CD8-positive, alpha-beta memory T cell (primary cell): ENCODE results near the gene ZNF587. TPM values are rescaled to one million over a fixed set of nuclear protein-coding genes. Genes with fewer than 3 reads are reported as not detected.
A peak's percentile ranks its signal among the peaks of the same experiment; 100 is the strongest.
"Not testable (repeated sequence)": the region's sequence is repeated elsewhere in the genome, so short reads cannot be mapped to it uniquely, and the experiment has no call there.

Source experiments
- CTCF ChIA-PET: fragments of 350-600 bp; sonication (Branson Sonifier 250); formaldehyde crosslinking; loops from one replicate; lab custom pipeline; 2021; ENCODE audit warnings: antibody characterized with exemption; lab: Charles Lee
- POLR2A ChIA-PET: fragments of 350-600 bp; sonication (Branson Sonifier 250); formaldehyde crosslinking; loops from one replicate; lab custom pipeline; 2021; ENCODE audit warnings: antibody characterized with exemption; lab: Charles Lee
- DNase-seq, 5 donors: peaks; one replicate each; pipeline versions ENCODE4 v3.0.0 to v3.0.0-alpha.2; 2020 to 2022; ENCODE audit warnings: mixed read lengths in 1 of 5
- H3K27ac ChIP-seq: one replicate; pipeline ENCODE4 v1.7.0; 2013; ENCODE audit warnings: low read depth, mild to moderate bottlenecking, low read length, moderate library complexity
- H3K27me3 ChIP-seq: 2 replicates; pipeline ENCODE4 v1.7.0; 2013; ENCODE audit warnings: low read length, mild to moderate bottlenecking; ENCODE audit not compliant: insufficient read depth, poor library complexity, severe bottlenecking
- H3K36me3 ChIP-seq: 2 replicates; pipeline ENCODE4 v1.7.0; 2013; ENCODE audit warnings: mild to moderate bottlenecking, low read length, moderate library complexity; ENCODE audit not compliant: insufficient read depth
- H3K4me1 ChIP-seq: 2 replicates; pipeline ENCODE4 v1.7.0; 2013; ENCODE audit warnings: mild to moderate bottlenecking, low read length, moderate library complexity; ENCODE audit not compliant: insufficient read depth
- H3K4me3 ChIP-seq: 2 replicates; pipeline ENCODE4 v1.7.0; 2013; ENCODE audit warnings: mild to moderate bottlenecking, low read length
- H3K9me3 ChIP-seq: 2 replicates; pipeline ENCODE4 v1.7.0; 2013; ENCODE audit warnings: mild to moderate bottlenecking, low read length
- H3K27ac Mint-ChIP-seq, 8 donors: one replicate each; pipeline ENCODE4 v1.8.0; 2020 to 2021; ENCODE audit warnings: mixed read lengths in 8 of 8, mild to moderate bottlenecking in 6 of 8, inconsistent platforms in 3 of 8, moderate library complexity in 3 of 8
- H3K27me3 Mint-ChIP-seq, 2 donors: one replicate each; pipeline ENCODE4 v1.8.0; 2020 to 2021; ENCODE audit warnings: mixed read lengths in 2 of 2, mild to moderate bottlenecking in 1 of 2, moderate library complexity in 1 of 2
- H3K36me3 Mint-ChIP-seq, 3 donors: one replicate each; pipeline ENCODE4 v1.8.0; 2020 to 2021; ENCODE audit warnings: mixed read lengths in 3 of 3, inconsistent platforms in 1 of 3, mild to moderate bottlenecking in 1 of 3
- H3K4me1 Mint-ChIP-seq, 3 donors: one replicate each; pipeline ENCODE4 v1.8.0; 2020 to 2021; ENCODE audit warnings: mixed read lengths in 3 of 3, inconsistent platforms in 1 of 3, mild to moderate bottlenecking in 1 of 3
- H3K4me3 Mint-ChIP-seq, 7 donors: one replicate each; pipeline ENCODE4 v1.8.0; 2020 to 2021; ENCODE audit warnings: mixed read lengths in 7 of 7, mild to moderate bottlenecking in 6 of 7, moderate library complexity in 4 of 7, inconsistent platforms in 2 of 7
- H3K9me3 Mint-ChIP-seq, 5 donors: one replicate each; pipeline ENCODE4 v1.8.0; 2020 to 2022; ENCODE audit warnings: mixed read lengths in 5 of 5, mild to moderate bottlenecking in 3 of 5, moderate library complexity in 2 of 5, inconsistent platforms in 1 of 5
- polyA plus RNA-seq: library from polyadenylated mRNA; unstranded; fragments of 300-500 nt; fragmentation: Illumina TruSeq; gene quantifications from one replicate; pipeline ENCODE4 v1.2.3, GENCODE V29; 2021
- total RNA-seq, 2 experiments: library from RNA; stranded (reverse); gene quantifications; one replicate each; pipeline ENCODE4 v1.2.3, GENCODE V29; 2021

Gene ZNF587
- total and polyA plus RNA-seq, 3 experiments from 2014 or later: 4.8 to 27.2 (median 24.2) TPM

DNA sequence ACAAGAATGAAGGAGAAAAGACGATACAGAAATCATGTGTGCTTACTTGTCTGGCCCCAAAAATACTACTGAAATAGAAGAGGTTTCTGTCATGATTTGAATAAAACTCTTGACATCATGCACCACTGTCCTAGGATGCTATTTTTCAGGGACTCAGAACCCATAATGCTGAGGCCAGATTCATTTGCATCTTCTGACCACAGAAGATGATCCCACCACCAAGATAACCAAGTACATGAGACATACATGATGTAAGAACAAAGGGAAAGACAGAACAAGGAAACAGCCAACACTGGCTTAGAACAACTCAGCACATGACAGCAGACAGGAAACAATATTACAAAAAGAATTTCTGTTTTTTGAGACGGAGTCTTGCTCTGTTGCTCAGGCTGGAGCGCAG, 37.4 kb upstream of the ZNF587 start:
- Mint-ChIP-seq H3K4me3 (peak overlapping the region in 5 of 7 donors; percentile 7 to 78 (median 13)), H3K27me3 (peaks cover 0 to 1% of the 10 kb centered on the region in 2 donors), H3K36me3 (peaks cover 13 to 49% (median 18%) of the 10 kb centered on the region in 3 donors), H3K27ac (peak overlapping the region; percentile 12 to 85 (median 40)), H3K4me1 (peaks cover 32 to 59% (median 36%) of the 10 kb centered on the region in 3 donors), H3K9me3 (no peaks in the 10 kb centered on the region)
- Histone ChIP-seq H3K36me3 (peaks cover 10% of the 10 kb centered on the region), H3K27me3 (no peaks in the 10 kb centered on the region), H3K9me3 (no peaks in the 10 kb centered on the region), H3K4me1 (peaks cover 27% of the 10 kb centered on the region), H3K27ac (no peak overlapping the region), H3K4me3 (no peak overlapping the region)
- CTCF ChIA-PET: no interaction called here
- POLR2A ChIA-PET: no interaction called here
- no peak for DNase-seq

DNA sequence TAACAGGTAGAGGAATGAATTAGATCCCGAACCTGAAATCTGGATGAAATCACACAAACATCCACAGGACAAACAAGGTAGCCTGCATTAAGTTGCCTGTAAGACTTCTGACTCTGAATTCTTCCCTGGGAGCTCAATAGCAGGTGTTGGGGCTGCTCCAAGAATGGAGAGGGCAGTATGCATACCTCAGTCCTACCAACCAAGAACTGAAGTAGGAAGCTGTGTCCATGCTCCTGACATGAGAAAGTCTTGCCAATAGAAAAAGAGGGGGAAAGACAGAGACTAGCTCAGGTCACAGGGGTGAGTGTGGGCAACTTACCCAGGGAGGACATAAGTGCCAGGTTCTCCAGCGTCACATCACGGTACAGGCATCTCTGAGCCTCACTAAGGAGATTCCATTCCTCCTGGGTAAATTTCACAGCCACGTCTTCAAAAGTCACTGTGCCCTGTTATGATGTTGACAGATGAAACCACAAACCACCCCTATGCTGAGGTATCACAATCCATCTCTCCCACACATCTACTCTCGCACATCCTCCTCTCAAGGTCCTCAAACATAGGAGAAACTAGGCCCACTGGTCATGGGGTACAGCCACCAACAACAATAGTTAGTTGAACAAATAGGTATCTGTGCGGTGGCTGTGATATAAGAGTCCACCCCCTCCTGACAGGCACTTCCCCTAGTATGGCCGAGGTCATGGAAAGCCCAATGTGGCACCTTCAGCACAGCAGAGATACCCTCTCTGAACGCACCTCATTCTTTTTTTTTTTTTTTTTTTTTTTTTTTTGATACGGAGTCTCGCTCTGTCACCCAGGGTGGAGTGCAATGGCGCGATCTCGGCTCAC, 36.5 kb upstream of the ZNF587 start:
- CTCF ChIA-PET, H3K27ac ChIP-seq, DNase-seq, H3K27me3 Mint-ChIP-seq, H3K36me3 ChIP-seq, H3K9me3 ChIP-seq, H3K27me3 ChIP-seq, H3K9me3 Mint-ChIP-seq, H3K4me3 ChIP-seq: not testable (repeated sequence)
- Mint-ChIP-seq H3K4me1 (peaks cover 32 to 53% (median 36%) of the 10 kb centered on the region in 3 donors), H3K4me3 (peak overlapping the region; percentile 72 to 97 (median 78)), H3K27ac (peak overlapping the region in 7 of 8 donors; percentile 12 to 88 (median 77)), H3K36me3 (peaks cover 10 to 41% (median 13%) of the 10 kb centered on the region in 3 donors)
- POLR2A ChIA-PET: interaction anchor here (1.4 kb wide), 1 partner anchor 131 kb away, joined by 4 read pairs; the partner anchor contains the start of gene ZNF551
- H3K4me1 ChIP-seq: peaks cover 27% of the 10 kb centered on the region

DNA sequence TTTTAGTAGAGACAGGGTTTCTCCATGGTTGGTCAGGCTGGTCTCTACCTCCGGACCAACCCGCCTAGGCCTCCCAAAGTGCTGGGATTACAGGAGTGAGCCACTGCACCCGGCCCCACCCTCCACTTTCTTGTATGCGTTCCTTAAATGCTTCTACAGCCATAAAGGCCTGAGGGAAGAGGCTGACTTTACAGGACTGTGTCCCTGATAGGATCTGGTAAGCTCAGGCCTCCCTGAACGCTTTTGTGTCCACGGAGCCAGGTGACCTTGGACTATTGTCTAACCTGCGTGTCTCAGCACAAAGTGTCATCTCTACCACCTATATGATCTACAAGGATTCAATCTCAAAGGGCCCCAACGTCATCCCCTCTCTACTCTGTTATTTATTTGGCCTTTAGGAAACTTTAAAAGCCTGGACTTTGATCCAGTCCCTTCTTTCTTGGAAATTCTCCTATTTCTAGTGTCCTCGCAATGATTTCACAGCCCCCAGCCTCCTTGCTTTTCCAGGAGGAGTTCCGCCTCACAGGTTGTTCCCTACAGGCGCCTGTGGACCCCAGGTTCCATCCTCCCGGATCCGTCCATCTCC, 35.6 kb upstream of the ZNF587 start:
- no peaks in the 10 kb centered on the region for H3K36me3 ChIP-seq
- peak overlapping the region; percentile 91 for H3K4me3 ChIP-seq
- H3K4me1 Mint-ChIP-seq: peaks cover 35 to 59% (median 42%) of the 10 kb centered on the region in 3 donors
- no peaks in the 10 kb centered on the region for H3K27me3 ChIP-seq
- ChIA-PET CTCF (no interaction called here), POLR2A (interaction anchor here (0.6 to 1.4 kb wide), 2 partner anchors 28 to 132 kb away, joined by 3 to 4 read pairs; partner anchors contain the start of gene ZNF551)
- no peaks in the 10 kb centered on the region for H3K9me3 ChIP-seq
- peaks cover 0 to 1% of the 10 kb centered on the region in 2 donors for H3K27me3 Mint-ChIP-seq
- H3K27ac Mint-ChIP-seq: peak overlapping the region; percentile 87 to 98 (median 95)
- peaks cover 27% of the 10 kb centered on the region for H3K4me1 ChIP-seq
- peak overlapping the region; percentile 78 for H3K27ac ChIP-seq
- peaks cover 8 to 35% (median 13%) of the 10 kb centered on the region in 3 donors for H3K36me3 Mint-ChIP-seq
- no peaks in the 10 kb centered on the region for H3K9me3 Mint-ChIP-seq
- peak overlapping the region; percentile 94 to 98 (median 96) for H3K4me3 Mint-ChIP-seq
- no peak for DNase-seq

DNA sequence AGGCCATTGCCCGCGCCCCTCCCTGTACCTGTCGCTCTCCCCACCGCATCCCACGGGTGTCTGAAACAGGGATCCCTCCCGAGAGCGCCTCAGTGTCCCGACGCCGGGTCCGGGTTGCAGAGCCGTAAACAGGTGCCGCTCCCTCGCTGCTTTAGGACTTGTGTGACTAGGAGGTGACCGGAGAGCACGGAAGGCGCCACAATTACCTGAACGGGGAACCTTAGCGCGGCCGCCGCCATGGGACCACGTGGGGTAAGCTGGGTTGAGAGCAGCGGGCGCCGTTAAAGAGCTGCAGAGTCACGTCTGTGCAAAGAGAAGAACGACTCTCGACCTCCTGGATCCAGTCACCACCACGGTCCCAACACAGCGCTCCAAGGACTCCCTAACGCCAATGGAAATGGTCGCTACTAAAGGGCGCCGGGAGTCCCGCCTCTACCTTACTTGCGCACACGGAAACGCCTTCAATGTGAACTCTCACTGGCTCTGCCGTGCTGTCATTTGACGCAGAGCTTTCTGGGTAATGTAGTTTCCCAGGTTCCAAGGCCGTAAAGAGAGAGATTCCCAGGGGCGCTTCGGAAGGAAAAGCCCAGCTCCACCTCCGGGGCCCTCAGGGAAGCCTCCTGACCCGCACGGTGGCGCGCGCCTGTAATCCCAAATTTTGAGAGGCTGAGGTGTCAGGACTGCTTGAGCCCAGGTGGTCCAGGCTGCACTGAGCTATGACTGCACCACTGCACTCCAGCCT, 35.0 kb upstream of the ZNF587 start, which contains the start of gene ZNF552:
TSS of gene ZNF552 (minus strand) at position 409 of the 742 bp plus-strand sequence. CDS start at position 239, 170 bp downstream.
- H3K9me3 ChIP-seq: no peaks in the 10 kb centered on the region
- H3K4me1 ChIP-seq: peaks cover 27% of the 10 kb centered on the region
- peaks cover 39 to 58% (median 43%) of the 10 kb centered on the region in 3 donors for H3K4me1 Mint-ChIP-seq
- H3K27me3 ChIP-seq: no peaks in the 10 kb centered on the region
- H3K27ac Mint-ChIP-seq: peak within 1 kb of the TSS; percentile 87 to 98 (median 95)
- H3K36me3 ChIP-seq: no peaks in the 10 kb centered on the region
- CTCF ChIA-PET: no interaction called here
- POLR2A ChIA-PET: interaction anchor here (0.6 to 1.4 kb wide), 5 partner anchors 29 to 133 kb away, joined by 3 to 6 read pairs (median 4); partner anchors contain the start of genes ZNF154, ZNF417, ZNF551 and ZNF586
- peaks cover 4 to 32% (median 8%) of the 10 kb centered on the region in 3 donors for H3K36me3 Mint-ChIP-seq
- peak within 1 kb of the TSS; percentile 91 for H3K4me3 ChIP-seq
- H3K27ac ChIP-seq: peak within 1 kb of the TSS; percentile 78
- peak within 1 kb of the TSS; percentile 94 to 98 (median 96) for H3K4me3 Mint-ChIP-seq
- DNase-seq: peak; percentile 68 to 84 (median 75)
- no peaks in the 10 kb centered on the region for H3K9me3 Mint-ChIP-seq
- peaks cover 0 to 1% of the 10 kb centered on the region in 2 donors for H3K27me3 Mint-ChIP-seq

DNA sequence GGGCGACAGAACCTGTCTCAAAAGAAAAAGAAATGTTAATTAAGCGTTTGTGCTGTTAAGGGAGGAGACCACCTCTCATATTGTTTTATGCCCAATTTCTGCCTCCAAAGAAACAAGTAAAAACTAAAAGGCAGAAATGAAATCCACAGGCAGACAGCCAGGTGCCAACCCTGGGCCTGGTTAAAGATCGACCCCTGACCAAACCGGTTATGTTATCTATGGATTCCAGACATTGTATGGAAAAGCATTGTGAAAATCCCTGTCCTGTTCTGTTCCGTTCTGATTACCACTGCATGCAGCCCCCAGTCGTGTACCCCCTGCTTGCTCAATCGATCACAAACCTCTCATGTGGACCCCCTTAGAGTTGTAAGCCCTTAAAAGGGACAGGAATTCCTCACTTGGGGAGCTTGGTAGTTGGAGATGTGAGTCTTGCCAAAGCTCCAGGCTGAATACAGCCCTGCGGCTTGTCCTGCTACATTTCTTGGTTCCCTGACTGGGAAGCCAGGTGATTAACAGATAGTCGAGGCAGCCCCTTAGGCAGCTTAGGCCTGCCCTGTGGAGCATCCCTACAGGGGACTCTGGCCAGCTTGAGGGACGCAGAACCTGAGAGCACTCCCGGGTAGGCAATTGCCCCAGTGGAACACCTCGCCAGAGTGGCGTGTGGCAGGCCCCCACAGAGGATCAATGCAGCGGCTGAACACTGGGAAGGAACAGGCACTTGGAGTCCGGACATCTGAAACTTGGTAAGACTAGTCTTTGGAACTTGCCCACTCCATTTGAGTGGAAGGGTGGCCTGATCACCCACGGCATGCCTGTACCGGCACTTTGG, 34.2 kb upstream of the ZNF587 start:
- H3K9me3 Mint-ChIP-seq: no peaks in the 10 kb centered on the region
- peaks cover 0 to 1% of the 10 kb centered on the region in 2 donors for H3K27me3 Mint-ChIP-seq
- H3K4me3 Mint-ChIP-seq: peak overlapping the region; percentile 94 to 98 (median 96)
- ChIA-PET CTCF (no interaction called here), POLR2A (interaction anchor here (0.9 to 1.4 kb wide), 4 partner anchors 46 to 134 kb away, joined by 3 to 6 read pairs (median 4); partner anchors contain the start of genes ZNF154, ZNF417, ZNF551 and ZNF586)
- Histone ChIP-seq H3K4me3 (peak overlapping the region; percentile 91), H3K4me1 (peaks cover 33% of the 10 kb centered on the region), H3K36me3 (no peaks in the 10 kb centered on the region), H3K27ac (peak overlapping the region; percentile 78), H3K27me3 (no peaks in the 10 kb centered on the region), H3K9me3 (no peaks in the 10 kb centered on the region)
- H3K36me3 Mint-ChIP-seq: peaks cover 4 to 30% (median 4%) of the 10 kb centered on the region in 3 donors
- peak overlapping the region; percentile 87 to 98 (median 95) for H3K27ac Mint-ChIP-seq
- DNase-seq: no peak
- peaks cover 47 to 58% (median 51%) of the 10 kb centered on the region in 3 donors for H3K4me1 Mint-ChIP-seq

DNA sequence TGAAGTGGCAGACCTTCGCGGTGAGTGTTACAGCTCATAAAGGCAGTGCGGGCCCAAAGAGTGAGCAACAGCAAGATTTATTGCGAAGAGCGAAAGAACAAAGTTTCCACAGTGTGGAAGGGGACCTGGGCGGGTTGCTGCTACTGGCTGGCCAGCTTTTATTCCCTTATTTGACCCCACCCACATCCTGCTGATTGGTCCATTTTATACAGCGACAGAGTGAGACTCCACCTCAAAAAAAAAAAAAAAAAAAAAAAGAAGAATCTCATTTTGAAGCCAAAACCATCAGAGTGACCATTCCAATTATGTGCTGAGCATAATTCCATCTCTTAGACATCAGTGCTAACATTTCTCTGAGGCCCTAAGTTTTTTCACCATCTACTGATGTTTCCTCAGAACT, 33.0 kb upstream of the ZNF587 start:
- no peak overlapping the region for H3K27ac ChIP-seq
- peak overlapping the region in 2 of 8 donors; percentile 45 to 55 for H3K27ac Mint-ChIP-seq
- POLR2A ChIA-PET: no interaction called here
- CTCF ChIA-PET: no interaction called here
- H3K4me1 ChIP-seq: peaks cover 37% of the 10 kb centered on the region
- H3K4me3 ChIP-seq: no peak overlapping the region
- no peaks in the 10 kb centered on the region for H3K36me3 ChIP-seq
- peaks cover 4 to 32% (median 4%) of the 10 kb centered on the region in 3 donors for H3K36me3 Mint-ChIP-seq
- H3K4me3 Mint-ChIP-seq: peak overlapping the region in 3 of 7 donors; percentile 16 to 97 (median 58)
- H3K27me3 Mint-ChIP-seq: peaks cover 0 to 1% of the 10 kb centered on the region in 2 donors
- H3K4me1 Mint-ChIP-seq: peaks cover 55 to 66% (median 63%) of the 10 kb centered on the region in 3 donors
- no peaks in the 10 kb centered on the region for H3K9me3 ChIP-seq
- H3K9me3 Mint-ChIP-seq: no peaks in the 10 kb centered on the region
- no peak for DNase-seq
- H3K27me3 ChIP-seq: no peaks in the 10 kb centered on the region
